NCI-H1417 treated with DMSO at 0.1 percent for 48 hours (cell line): ENCODE results near the gene NT5DC1.

Experiments
- DNase-seq: peaks from one replicate; lab custom pipeline; 2025; lab: John Stamatoyannopoulos, UW

NT5DC1 gene

GRCh38 chr6:116196841-116197240, 96.2 kb downstream of the NT5DC1 start:
- DNase-seq: no peak

GRCh38 chr6:116200619-116201249, 100.1 kb downstream of the NT5DC1 start:
- no peak for DNase-seq

DNA sequence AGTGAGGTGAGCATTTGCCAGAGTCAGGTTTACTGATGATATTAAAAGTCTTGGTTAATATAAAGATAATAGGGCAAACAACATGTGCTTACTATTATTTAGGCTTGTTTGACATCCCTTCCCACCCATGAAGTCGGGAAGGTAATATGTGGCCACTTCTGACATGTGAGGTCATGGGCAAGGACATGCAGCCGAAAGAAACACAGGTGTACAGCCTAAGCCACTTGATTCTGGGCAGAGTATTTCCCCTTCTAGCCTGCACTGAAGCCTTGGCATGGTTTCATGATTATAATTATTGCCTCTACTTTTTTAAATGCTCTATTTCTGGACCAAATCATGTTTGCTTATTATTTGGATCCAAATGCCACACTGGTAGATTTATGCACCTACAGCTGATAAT, 100.9 kb downstream of the NT5DC1 start:
- no peak for DNase-seq

- no peak for DNase-seq
These were observed 104.6 kb downstream of the NT5DC1 start for GRCh38 chr6:116205281-116205680.

GRCh38 chr6:116206231-116206903, 105.7 kb downstream of the NT5DC1 start:
- no peak for DNase-seq

DNA sequence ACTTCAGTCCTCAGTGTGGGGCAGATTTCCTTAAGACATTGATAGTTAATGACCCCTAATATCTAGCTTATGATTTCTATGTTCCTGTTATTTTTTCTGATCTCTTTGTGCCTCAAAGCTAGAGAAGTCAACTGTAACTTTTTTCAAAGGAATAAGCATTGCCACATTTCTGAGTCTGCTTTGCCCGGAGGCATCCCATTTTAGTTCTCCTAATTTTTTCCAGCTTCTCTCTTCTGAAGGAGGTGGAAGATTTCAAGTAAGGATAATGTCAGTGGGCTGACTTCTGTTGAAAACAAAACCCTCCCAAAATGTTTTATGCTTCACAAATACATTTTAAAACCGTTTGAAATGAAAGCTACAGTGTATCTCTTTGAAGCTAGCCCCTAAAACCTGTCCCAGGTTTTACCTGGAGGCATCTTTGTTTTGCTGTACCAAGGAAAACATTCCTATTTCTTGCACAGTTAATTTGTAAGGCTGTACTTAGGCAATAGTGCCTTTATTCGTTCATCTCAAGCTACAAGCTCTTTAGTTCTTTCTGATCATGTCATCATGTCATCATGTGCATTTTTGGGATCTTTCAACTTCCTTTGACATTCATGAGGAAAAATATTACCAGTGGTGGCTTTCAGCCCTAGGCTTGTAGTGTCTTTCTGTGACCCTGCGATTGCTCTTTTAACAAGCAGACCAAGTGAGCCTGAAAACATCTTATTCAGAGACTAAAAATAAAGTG, 107.6 kb downstream of the NT5DC1 start:
- DNase-seq: no peak

GRCh38 chr6:116210316-116210715, 109.7 kb downstream of the NT5DC1 start:
- DNase-seq: no peak

DNA sequence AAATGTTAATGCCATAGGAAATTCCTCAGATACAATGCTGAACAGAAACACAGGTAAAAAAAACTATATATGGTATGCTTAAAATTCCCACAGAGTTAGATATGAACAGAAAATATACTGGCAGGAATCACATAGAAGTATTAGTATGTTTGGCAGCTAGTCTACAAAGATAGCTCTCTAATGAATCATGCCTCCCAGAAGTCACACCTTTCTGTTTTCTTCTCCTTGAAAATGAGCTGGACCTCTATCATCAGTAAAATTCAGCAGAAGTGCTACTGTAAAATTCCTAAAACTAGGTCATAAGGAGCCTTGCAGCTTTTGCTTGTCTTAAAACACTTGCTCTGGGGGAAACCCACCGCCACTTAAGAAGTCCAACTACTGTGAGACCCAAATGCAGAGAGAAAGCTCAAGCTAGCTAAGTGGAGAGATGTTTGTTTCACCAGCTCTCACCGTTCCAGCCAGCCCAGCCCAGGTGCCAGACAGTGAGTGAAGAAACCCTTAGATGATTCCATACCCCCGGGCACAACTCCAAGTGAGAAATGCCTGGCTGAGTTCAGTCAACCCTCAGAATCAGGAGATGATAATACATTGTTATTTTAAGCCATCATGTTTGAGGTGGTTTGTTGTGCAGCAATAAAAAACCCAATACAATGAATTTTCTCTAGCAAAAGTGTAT, 110.2 kb downstream of the NT5DC1 start:
- no peak for DNase-seq

DNA sequence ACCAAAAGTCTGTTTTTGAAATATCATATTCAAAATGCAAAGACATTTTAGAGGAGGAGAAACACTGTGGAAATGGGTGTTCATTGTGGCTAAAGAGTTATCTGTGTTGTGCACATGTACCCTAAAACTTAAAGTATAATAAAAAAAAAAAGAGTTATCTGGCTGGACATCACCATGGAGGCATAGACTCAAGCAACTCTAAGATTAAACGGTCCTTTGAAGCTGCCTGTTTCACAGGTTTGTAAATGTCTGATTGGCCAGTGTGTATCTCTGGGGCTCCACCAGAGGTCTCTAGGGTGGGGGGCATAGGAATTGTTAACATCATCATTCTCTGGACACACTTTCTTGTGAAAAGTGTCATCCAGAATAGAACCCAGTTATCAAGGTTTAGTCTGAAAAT, 114.0 kb downstream of the NT5DC1 start:
- DNase-seq: no peak

DNA sequence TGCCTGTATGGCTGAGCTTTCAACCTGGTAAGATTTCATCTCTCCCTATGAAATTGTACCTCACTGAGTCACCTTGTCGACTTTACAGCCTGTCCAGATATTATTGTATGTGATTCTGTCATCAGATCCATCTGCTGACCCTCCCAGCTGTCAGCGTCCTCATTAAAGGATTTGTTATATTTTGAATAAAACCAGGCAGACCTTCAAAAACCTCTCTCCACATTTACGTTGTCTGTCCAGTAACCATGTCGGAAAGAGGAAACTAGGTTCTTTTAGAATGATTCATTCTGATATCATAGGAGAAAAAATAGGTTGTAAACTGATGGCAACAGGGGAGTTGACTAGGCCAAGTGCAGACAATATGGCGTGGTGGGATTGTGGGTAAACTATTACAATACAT, 114.8 kb downstream of the NT5DC1 start:
- DNase-seq: no peak

DNA sequence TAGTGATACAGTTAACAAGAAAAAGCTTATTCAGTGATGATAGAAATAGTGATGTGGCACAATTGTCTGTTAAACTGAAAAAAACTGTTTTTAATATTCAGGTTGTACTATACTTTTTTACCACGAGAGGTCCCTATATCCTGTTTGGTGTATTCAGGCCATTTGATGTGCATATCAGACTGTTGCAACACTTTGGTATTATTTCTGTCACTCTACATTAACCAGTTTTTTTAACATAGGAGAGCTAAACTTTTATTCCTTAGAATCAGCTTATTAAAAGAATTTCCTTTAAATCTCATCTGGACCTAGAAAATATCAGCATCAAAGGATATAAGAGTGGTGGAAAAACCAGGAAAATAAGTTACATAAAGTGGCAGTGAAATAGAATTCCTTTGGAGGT, 116.4 kb downstream of the NT5DC1 start:
- DNase-seq: no peak

GRCh38 chr6:116218172-116218633, 117.5 kb downstream of the NT5DC1 start:
- DNase-seq: no peak

GRCh38 chr6:116218866-116219265, 118.2 kb downstream of the NT5DC1 start:
- no peak for DNase-seq

GRCh38 chr6:116221067-116221466, 120.4 kb downstream of the NT5DC1 start:
- no peak for DNase-seq

DNA sequence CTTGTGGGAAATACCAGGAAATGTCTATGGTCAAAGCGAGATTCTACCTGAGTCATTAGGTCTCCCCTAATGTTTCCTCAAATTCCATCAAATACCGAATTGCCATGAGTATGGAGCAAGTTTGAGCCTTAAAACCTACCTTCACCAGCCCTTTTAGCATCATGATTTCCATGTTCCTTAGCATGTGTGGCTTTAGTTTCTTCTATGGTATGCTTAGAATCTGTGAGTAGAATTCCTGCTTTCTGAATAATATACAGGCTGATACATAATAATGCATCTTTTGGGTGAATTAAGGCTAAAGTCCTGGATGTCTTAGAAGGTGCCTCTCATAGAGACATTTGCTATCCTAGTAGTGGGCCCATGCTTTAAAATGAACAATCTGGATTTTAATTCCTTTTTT, 121.3 kb downstream of the NT5DC1 start:
- no peak for DNase-seq

GRCh38 chr6:116223355-116223754, 122.7 kb downstream of the NT5DC1 start:
- DNase-seq: no peak

- no peak for DNase-seq
These were observed 128.7 kb downstream of the NT5DC1 start for GRCh38 chr6:116229287-116229913.

DNA sequence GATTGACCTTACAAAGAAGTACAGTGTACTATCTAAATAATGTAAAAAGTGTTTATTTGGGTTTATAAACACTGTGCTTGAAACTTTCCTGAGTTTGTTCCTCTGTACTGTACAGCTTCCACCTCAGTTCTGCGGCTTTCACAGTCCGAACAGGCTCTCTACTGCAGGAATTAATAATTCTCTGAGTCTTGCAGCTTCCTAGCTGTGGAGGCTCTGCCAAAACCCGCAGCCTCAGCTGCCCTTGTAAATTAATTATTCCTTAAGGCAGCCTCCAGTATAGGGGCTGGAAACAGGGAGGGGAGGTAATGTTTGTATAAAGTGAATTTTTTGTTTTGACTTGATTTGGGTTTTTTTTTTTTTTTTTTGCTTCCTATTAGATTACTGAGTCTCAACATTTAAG, 134.0 kb downstream of the NT5DC1 start:
- DNase-seq: no peak

- DNase-seq: no peak
These were observed 137.4 kb downstream of the NT5DC1 start for GRCh38 chr6:116238083-116238482.

- DNase-seq: no peak
These were observed 138.6 kb downstream of the NT5DC1 start for GRCh38 chr6:116239256-116239655.

GRCh38 chr6:116239856-116240255, 139.2 kb downstream of the NT5DC1 start:
- no peak for DNase-seq

DNA sequence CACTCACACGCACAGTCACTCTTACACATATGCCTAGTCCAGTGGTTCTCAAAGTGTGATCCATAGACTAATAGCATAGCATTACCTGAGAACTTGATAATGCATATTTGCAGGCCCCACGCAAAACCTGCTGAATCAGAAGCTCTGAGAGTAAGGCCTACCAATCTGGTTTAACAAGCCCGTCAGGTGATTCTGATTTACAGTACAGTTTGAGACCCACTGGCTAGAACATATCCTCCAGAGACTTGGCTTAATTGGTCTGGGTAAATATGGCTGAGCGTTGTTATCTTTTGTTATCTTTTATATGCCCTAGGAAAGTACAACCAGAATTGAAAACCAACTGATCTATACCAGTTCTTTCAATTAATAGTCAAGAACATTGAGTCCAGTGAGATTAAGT, 143.6 kb downstream of the NT5DC1 start:
- no peak for DNase-seq
